WTC11 (cell line): Measurements from ENCODE around the gene TFB1M. TPM values are rescaled to one million over a fixed set of nuclear protein-coding genes. Genes with fewer than 3 reads are reported as not detected.

ENCODE experiments used
- ATAC-seq: fragments of 200-7000 bp; cut with Tn5 transposase; 2 replicates; pipeline ENCODE4 v1.10.0; 2021; ENCODE audit warnings: mild to moderate bottlenecking, moderate library complexity
- CTCF ChIA-PET: fragments of 300-600 bp; sonication (Branson Sonifier 250); formaldehyde crosslinking; loops from one replicate; lab custom pipeline; 2021; ENCODE audit warnings: antibody characterized with exemption; lab: Charles Lee
- POLR2A ChIA-PET: fragments of 350-600 bp; sonication (Branson Sonifier 250); formaldehyde crosslinking; loops from one replicate; lab custom pipeline; 2021; ENCODE audit warnings: antibody characterized with exemption; lab: Charles Lee
- DNase-seq: peaks from one replicate; pipeline ENCODE4 v3.0.0; 2021; ENCODE audit warnings: low spot score
- H3K27ac Mint-ChIP-seq: 2 replicates; pipeline ENCODE4 v1.8.0; 2021; ENCODE audit warnings: mixed read lengths
- H3K27me3 Mint-ChIP-seq: 2 replicates; pipeline ENCODE4 v1.8.0; 2021; ENCODE audit warnings: low read depth, mild to moderate bottlenecking, moderate library complexity, mixed read lengths
- H3K36me3 Mint-ChIP-seq: 2 replicates; pipeline ENCODE4 v1.8.0; 2021; ENCODE audit warnings: mixed read lengths
- H3K4me1 Mint-ChIP-seq: 2 replicates; pipeline ENCODE4 v1.8.0; 2022; ENCODE audit warnings: mixed read lengths
- H3K4me3 Mint-ChIP-seq: 2 replicates; pipeline ENCODE4 v1.8.0; 2021; ENCODE audit warnings: mild to moderate bottlenecking, moderate library complexity, mixed read lengths
- H3K9me3 Mint-ChIP-seq: 2 replicates; pipeline ENCODE4 v1.8.0; 2021; ENCODE audit warnings: mixed read lengths
- ATF1 ChIP-seq: sonication (generic); formaldehyde crosslinking; IDR thresholded peaks from 2 replicates; pipeline ENCODE4 v1.8.1; 2023; ENCODE audit warnings: mild to moderate bottlenecking, moderate library complexity, missing genetic modification reagents
- CREM ChIP-seq: sonication (generic); formaldehyde crosslinking; IDR thresholded peaks from 2 replicates; pipeline ENCODE4 v1.8.1; 2022; ENCODE audit warnings: mild to moderate bottlenecking, missing genetic modification reagents, moderate library complexity
- FOXP1 ChIP-seq: sonication (generic); formaldehyde crosslinking; IDR thresholded peaks from 2 replicates; pipeline ENCODE4 v1.8.0; 2022; ENCODE audit warnings: missing genetic modification reagents, mild to moderate bottlenecking, moderate library complexity, borderline replicate concordance
- GABPB1 ChIP-seq: sonication (generic); formaldehyde crosslinking; IDR thresholded peaks from 2 replicates; pipeline ENCODE4 v1.8.1; 2023; ENCODE audit warnings: mild to moderate bottlenecking, missing genetic modification reagents
- IRF2 ChIP-seq: sonication (generic); formaldehyde crosslinking; IDR thresholded peaks from 2 replicates; pipeline ENCODE4 v1.8.0; 2022; ENCODE audit warnings: low read depth, missing genetic modification reagents, borderline replicate concordance
- KAT7 ChIP-seq: sonication (generic); formaldehyde crosslinking; IDR thresholded peaks from 2 replicates; pipeline ENCODE4 v1.8.1; 2023; ENCODE audit warnings: missing genetic modification reagents, mild to moderate bottlenecking, borderline replicate concordance
- NFYB ChIP-seq: sonication (generic); formaldehyde crosslinking; conservative IDR thresholded peaks from 2 replicates; pipeline ENCODE4 v1.8.0; 2022; ENCODE audit warnings: low read depth, missing genetic modification reagents
- NR1H2 ChIP-seq: sonication (generic); formaldehyde crosslinking; IDR thresholded peaks from 2 replicates; pipeline ENCODE4 v1.9.0; 2021; ENCODE audit warnings: mild to moderate bottlenecking, moderate library complexity, missing genetic modification reagents
- NR2C2 ChIP-seq: sonication (generic); formaldehyde crosslinking; IDR thresholded peaks from 2 replicates; pipeline ENCODE4 v1.8.0; 2022; ENCODE audit warnings: mild to moderate bottlenecking, missing genetic modification reagents
- SOX15 ChIP-seq: fragments of 250-450 bp; sonication (Bioruptor Pico); IDR thresholded peaks from 2 replicates; pipeline ENCODE4 v1.9.0; 2021; ENCODE audit warnings: mild to moderate bottlenecking
- TEAD4 ChIP-seq: sonication (generic); formaldehyde crosslinking; IDR thresholded peaks from 2 replicates; pipeline ENCODE4 v1.8.0; 2022; ENCODE audit warnings: mild to moderate bottlenecking, missing genetic modification reagents
- ZBTB21 ChIP-seq: sonication (generic); formaldehyde crosslinking; IDR thresholded peaks from 2 replicates; pipeline ENCODE4 v1.8.1; 2023; ENCODE audit warnings: mild to moderate bottlenecking, missing genetic modification reagents, borderline replicate concordance
- ZNF219 ChIP-seq: sonication (generic); formaldehyde crosslinking; IDR thresholded peaks from 2 replicates; pipeline ENCODE4 v1.8.0; 2023; ENCODE audit warnings: missing genetic modification reagents, mild to moderate bottlenecking, borderline replicate concordance
- ZNF317 ChIP-seq: sonication (generic); formaldehyde crosslinking; IDR thresholded peaks from 2 replicates; pipeline ENCODE4 v1.8.1; 2023; ENCODE audit warnings: low read depth, mild to moderate bottlenecking, moderate library complexity, missing genetic modification reagents, borderline replicate concordance
- ZNF396 ChIP-seq: fragments of 250-450 bp; sonication (Bioruptor Pico); IDR thresholded peaks from 2 replicates; pipeline ENCODE4 v1.8.0; 2021; ENCODE audit warnings: mild to moderate bottlenecking, moderate library complexity, borderline replicate concordance
- total RNA-seq: library from RNA; stranded (reverse); gene quantifications from 3 replicates; pipeline ENCODE4 v1.2.3, GENCODE V29; 2021
- TF ChIP-seq, protein P1 (sequence below): sonication (generic); formaldehyde crosslinking; IDR thresholded peaks from 2 replicates; pipeline ENCODE4 v1.8.1; 2022; ENCODE audit warnings: low read depth, mild to moderate bottlenecking, moderate library complexity, missing genetic modification reagents, borderline replicate concordance
- TF ChIP-seq, protein P2 (sequence below): sonication (generic); formaldehyde crosslinking; IDR thresholded peaks from 2 replicates; pipeline ENCODE4 v1.8.0; 2023; ENCODE audit warnings: missing genetic modification reagents
- TF ChIP-seq, protein P3 (sequence below): fragments of 250-450 bp; sonication (Bioruptor Pico); IDR thresholded peaks from 2 replicates; pipeline ENCODE4 v1.9.0; 2021; ENCODE audit warnings: mild to moderate bottlenecking
- TF ChIP-seq, protein P4 (sequence below): sonication (generic); formaldehyde crosslinking; IDR thresholded peaks from 2 replicates; pipeline ENCODE4 v1.8.0; 2022; ENCODE audit warnings: mild to moderate bottlenecking, missing genetic modification reagents
- TF ChIP-seq, protein P5 (sequence below): sonication (generic); formaldehyde crosslinking; IDR thresholded peaks from 2 replicates; pipeline ENCODE4 v1.8.1; 2023; ENCODE audit warnings: mild to moderate bottlenecking, missing genetic modification reagents, borderline replicate concordance

Gene TFB1M
- total RNA-seq, 1 experiment from 2014 or later: 41.8 TPM

DNA sequence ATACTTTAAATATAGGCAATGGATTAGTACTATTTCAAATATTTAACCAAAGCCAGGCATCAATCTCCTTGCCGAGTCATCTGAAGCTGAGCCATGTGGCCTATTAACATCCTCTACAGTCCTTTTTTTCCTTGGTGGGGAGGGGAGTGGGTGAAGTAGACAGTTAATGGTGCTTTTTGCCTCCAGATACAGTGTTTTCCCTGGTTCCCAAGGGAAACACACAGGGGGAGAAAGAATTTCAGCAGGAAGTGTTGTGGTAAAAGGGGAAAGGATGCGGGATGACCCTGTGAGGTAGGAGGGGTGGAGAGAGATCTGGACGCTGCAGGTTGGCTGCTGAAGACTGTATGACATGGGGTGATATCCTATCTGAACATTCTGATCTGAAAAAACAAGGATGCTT is 40.9 kb downstream of the TFB1M start (continued):
- TF ChIP-seq, protein P1, sequence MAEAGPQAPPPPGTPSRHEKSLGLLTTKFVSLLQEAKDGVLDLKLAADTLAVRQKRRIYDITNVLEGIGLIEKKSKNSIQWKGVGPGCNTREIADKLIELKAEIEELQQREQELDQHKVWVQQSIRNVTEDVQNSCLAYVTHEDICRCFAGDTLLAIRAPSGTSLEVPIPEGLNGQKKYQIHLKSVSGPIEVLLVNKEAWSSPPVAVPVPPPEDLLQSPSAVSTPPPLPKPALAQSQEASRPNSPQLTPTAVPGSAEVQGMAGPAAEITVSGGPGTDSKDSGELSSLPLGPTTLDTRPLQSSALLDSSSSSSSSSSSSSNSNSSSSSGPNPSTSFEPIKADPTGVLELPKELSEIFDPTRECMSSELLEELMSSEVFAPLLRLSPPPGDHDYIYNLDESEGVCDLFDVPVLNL (CRISPR knock-in tag): no peak
- TF ChIP-seq, all 79 proteins: peak for 0

DNA sequence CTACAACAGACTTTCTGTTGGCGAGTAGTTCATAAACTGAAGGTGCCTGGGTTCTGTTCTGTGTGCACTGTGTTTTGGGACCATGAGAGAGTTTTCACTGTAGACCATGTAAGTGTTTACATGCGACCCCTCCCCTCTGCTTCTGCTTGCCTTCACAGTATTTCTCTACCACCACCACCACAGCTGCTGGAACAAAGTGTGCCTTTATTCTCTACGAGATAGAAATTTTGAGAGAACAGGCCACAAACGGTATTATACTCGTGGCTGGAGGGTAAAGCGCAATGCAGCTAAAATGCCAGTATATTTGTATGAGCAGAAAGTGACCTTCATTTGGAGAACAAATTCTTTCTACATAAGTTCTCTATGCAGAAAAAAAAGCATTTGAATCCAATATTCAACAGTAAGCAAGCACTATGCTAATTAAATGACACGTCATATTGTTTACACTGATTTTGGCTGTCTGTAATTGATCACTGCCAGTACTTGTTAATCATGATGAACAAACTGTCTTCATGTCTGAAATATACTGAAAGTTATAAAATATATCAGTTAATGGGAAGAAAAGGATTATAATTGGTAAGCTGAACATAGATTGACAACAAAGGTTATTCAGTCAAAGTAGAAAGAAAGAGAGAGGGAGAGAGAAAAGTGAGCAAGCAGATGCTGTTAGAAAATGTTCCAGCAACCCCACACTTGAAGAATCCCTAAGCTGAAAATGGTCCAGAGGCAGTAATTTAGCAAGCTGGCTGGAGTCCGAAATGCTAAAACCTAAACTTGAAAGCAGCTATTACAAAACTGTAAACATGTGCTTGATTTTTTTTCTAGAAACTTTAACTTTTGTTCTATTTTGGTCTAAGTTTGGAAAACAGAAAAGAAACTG is 41.7 kb downstream of the TFB1M start:
- TF ChIP-seq IRF2: no peak
- TF ChIP-seq, protein P2, sequence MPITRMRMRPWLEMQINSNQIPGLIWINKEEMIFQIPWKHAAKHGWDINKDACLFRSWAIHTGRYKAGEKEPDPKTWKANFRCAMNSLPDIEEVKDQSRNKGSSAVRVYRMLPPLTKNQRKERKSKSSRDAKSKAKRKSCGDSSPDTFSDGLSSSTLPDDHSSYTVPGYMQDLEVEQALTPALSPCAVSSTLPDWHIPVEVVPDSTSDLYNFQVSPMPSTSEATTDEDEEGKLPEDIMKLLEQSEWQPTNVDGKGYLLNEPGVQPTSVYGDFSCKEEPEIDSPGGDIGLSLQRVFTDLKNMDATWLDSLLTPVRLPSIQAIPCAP (CRISPR knock-in tag): no peak
- TF ChIP-seq NFYB: no peak
- no peak for TF ChIP-seq CREM (CRISPR knock-in tag)
- TF ChIP-seq, protein P3, sequence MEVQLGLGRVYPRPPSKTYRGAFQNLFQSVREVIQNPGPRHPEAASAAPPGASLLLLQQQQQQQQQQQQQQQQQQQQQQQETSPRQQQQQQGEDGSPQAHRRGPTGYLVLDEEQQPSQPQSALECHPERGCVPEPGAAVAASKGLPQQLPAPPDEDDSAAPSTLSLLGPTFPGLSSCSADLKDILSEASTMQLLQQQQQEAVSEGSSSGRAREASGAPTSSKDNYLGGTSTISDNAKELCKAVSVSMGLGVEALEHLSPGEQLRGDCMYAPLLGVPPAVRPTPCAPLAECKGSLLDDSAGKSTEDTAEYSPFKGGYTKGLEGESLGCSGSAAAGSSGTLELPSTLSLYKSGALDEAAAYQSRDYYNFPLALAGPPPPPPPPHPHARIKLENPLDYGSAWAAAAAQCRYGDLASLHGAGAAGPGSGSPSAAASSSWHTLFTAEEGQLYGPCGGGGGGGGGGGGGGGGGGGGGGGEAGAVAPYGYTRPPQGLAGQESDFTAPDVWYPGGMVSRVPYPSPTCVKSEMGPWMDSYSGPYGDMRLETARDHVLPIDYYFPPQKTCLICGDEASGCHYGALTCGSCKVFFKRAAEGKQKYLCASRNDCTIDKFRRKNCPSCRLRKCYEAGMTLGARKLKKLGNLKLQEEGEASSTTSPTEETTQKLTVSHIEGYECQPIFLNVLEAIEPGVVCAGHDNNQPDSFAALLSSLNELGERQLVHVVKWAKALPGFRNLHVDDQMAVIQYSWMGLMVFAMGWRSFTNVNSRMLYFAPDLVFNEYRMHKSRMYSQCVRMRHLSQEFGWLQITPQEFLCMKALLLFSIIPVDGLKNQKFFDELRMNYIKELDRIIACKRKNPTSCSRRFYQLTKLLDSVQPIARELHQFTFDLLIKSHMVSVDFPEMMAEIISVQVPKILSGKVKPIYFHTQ: no peak
- no peak for TF ChIP-seq ZNF219 (CRISPR knock-in tag)
- TF ChIP-seq NR2C2: no peak
- TF ChIP-seq NR1H2 (CRISPR knock-in tag): no peak
- no peak for TF ChIP-seq GABPB1
- no peak for TF ChIP-seq SOX15 (CRISPR knock-in tag)
- no peak for TF ChIP-seq ZBTB21
- no peak for TF ChIP-seq ZNF317
- TF ChIP-seq TEAD4: no peak
- TF ChIP-seq, protein P4, sequence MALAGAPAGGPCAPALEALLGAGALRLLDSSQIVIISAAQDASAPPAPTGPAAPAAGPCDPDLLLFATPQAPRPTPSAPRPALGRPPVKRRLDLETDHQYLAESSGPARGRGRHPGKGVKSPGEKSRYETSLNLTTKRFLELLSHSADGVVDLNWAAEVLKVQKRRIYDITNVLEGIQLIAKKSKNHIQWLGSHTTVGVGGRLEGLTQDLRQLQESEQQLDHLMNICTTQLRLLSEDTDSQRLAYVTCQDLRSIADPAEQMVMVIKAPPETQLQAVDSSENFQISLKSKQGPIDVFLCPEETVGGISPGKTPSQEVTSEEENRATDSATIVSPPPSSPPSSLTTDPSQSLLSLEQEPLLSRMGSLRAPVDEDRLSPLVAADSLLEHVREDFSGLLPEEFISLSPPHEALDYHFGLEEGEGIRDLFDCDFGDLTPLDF (CRISPR knock-in tag): no peak
- TF ChIP-seq ATF1 (CRISPR knock-in tag): no peak
- TF ChIP-seq, protein P5, sequence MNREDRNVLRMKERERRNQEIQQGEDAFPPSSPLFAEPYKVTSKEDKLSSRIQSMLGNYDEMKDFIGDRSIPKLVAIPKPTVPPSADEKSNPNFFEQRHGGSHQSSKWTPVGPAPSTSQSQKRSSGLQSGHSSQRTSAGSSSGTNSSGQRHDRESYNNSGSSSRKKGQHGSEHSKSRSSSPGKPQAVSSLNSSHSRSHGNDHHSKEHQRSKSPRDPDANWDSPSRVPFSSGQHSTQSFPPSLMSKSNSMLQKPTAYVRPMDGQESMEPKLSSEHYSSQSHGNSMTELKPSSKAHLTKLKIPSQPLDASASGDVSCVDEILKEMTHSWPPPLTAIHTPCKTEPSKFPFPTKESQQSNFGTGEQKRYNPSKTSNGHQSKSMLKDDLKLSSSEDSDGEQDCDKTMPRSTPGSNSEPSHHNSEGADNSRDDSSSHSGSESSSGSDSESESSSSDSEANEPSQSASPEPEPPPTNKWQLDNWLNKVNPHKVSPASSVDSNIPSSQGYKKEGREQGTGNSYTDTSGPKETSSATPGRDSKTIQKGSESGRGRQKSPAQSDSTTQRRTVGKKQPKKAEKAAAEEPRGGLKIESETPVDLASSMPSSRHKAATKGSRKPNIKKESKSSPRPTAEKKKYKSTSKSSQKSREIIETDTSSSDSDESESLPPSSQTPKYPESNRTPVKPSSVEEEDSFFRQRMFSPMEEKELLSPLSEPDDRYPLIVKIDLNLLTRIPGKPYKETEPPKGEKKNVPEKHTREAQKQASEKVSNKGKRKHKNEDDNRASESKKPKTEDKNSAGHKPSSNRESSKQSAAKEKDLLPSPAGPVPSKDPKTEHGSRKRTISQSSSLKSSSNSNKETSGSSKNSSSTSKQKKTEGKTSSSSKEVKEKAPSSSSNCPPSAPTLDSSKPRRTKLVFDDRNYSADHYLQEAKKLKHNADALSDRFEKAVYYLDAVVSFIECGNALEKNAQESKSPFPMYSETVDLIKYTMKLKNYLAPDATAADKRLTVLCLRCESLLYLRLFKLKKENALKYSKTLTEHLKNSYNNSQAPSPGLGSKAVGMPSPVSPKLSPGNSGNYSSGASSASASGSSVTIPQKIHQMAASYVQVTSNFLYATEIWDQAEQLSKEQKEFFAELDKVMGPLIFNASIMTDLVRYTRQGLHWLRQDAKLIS (CRISPR knock-in tag): no peak
- TF ChIP-seq ZNF396: no peak
- no peak for TF ChIP-seq KAT7 (CRISPR knock-in tag)
- TF ChIP-seq FOXP1: no peak

More for the DNA sequence above, 41.7 kb downstream of the TFB1M start:
- ChIA-PET CTCF (no interaction called here), POLR2A (no interaction called here)
- no peak for DNase-seq
- Mint-ChIP-seq H3K27ac (peak overlapping the region; percentile 72), H3K36me3 (peaks cover 21% of the 10 kb centered on the region), H3K4me3 (no peak overlapping the region), H3K4me1 (peaks cover 24% of the 10 kb centered on the region), H3K27me3 (no peaks in the 10 kb centered on the region), H3K9me3 (peaks cover 4% of the 10 kb centered on the region; the same call in 1 of the 2 replicates)
- no peak for ATAC-seq
